Keratinocyte (primary cell): ENCODE data around the gene FAM83C. TPM values are rescaled to one million over a fixed set of nuclear protein-coding genes. Genes with fewer than 3 reads are reported as not detected.

Experiments
- DNase-seq: peaks from one replicate; pipeline ENCODE4 v3.0.0-alpha.2; 2011; ENCODE audit warnings: low read depth, missing footprints, low spot score
- FAIRE-seq: peaks from 2 replicates; lab custom pipeline; 2011; peaks lifted over from hg19 to GRCh38; lab: Jason Lieb, UNC
- H2AFZ ChIP-seq: 2 replicates; pipeline ENCODE4 v1.6.0; 2012; ENCODE audit warnings: low read length, control low read depth, inconsistent platforms; ENCODE audit not compliant: control insufficient read depth
- H3K27ac ChIP-seq: 2 replicates; pipeline ENCODE4 v1.5.1; 2011; ENCODE audit warnings: low read length; ENCODE audit not compliant: control insufficient read depth, insufficient read depth
- H3K27me3 ChIP-seq: 3 replicates; pipeline ENCODE4 v1.6.0; 2011; ENCODE audit warnings: low read length; ENCODE audit not compliant: control insufficient read depth, insufficient read depth; ENCODE audit errors: extremely low read depth
- H3K36me3 ChIP-seq, 2 experiments: 2 replicates in 1 of 2; 3 replicates in 1 of 2; pipeline ENCODE4 v1.5.1; 2011; ENCODE audit warnings: low read length in 2 of 2, mild to moderate bottlenecking in 1 of 2; ENCODE audit not compliant: control insufficient read depth in 2 of 2, insufficient read depth in 2 of 2; ENCODE audit errors: extremely low read depth in 1 of 2
- H3K4me1 ChIP-seq: 3 replicates; pipeline ENCODE4 v1.5.1; 2011; ENCODE audit warnings: low read length; ENCODE audit not compliant: control insufficient read depth, insufficient read depth; ENCODE audit errors: extremely low read depth
- H3K4me2 ChIP-seq: 3 replicates; pipeline ENCODE4 v1.6.0; 2011; ENCODE audit warnings: low read depth, low read length; ENCODE audit not compliant: control insufficient read depth, insufficient read depth; ENCODE audit errors: extremely low read depth
- H3K4me3 ChIP-seq, 3 experiments: fragments of 200-600 bp in 1 of 3; sonication (generic) in 1 of 3; 2 replicates in 2 of 3; 3 replicates in 1 of 3; pipeline ENCODE4 v1.5.1; 2011 to 2016; ENCODE audit warnings: low read length in 3 of 3, mild to moderate bottlenecking in 3 of 3, control low read depth in 2 of 3, inconsistent platforms in 1 of 3, low read depth in 1 of 3, mixed read lengths in 1 of 3, mixed run types in 1 of 3, moderate library complexity in 1 of 3; ENCODE audit not compliant: control insufficient read depth in 2 of 3, insufficient read depth in 2 of 3; ENCODE audit errors: extremely low read depth in 1 of 3
- H3K79me2 ChIP-seq: 2 replicates; pipeline ENCODE4 v1.6.0; 2012; ENCODE audit warnings: low read length; ENCODE audit not compliant: control insufficient read depth, insufficient read depth
- H3K9ac ChIP-seq: 3 replicates; pipeline ENCODE4 v1.6.0; 2011; ENCODE audit warnings: low read length; ENCODE audit not compliant: control insufficient read depth, insufficient read depth; ENCODE audit errors: extremely low read depth
- H3K9me1 ChIP-seq: 3 replicates; pipeline ENCODE4 v1.6.0; 2011; ENCODE audit warnings: low read length; ENCODE audit not compliant: control insufficient read depth, insufficient read depth; ENCODE audit errors: extremely low read depth
- H3K9me3 ChIP-seq: 2 replicates; pipeline ENCODE4 v1.5.1; 2012; ENCODE audit warnings: low read depth, low read length; ENCODE audit not compliant: control insufficient read depth
- H4K20me1 ChIP-seq: 3 replicates; pipeline ENCODE4 v1.6.0; 2011; ENCODE audit warnings: low read length; ENCODE audit not compliant: control insufficient read depth, insufficient read depth; ENCODE audit errors: extremely low read depth
- EZH2 ChIP-seq: IDR thresholded peaks from one replicate; pipeline ENCODE4 v1.6.1; 2012; ENCODE audit warnings: inconsistent platforms, mild to moderate bottlenecking, low read length, moderate library complexity
- dilution Hi-C: fragments of 300-500 bp; cut with MboI; formaldehyde crosslinking; loops from one replicate; pipeline ENCODE4 v1.7.0; 2020; ENCODE audit warnings: low sequenced_read_pairs; ENCODE audit not compliant: extremely low pct_ligation_motif_present
- polyA plus RNA-seq, 5 experiments: library from polyadenylated mRNA; depleted of rRNA in 3 of 5; stranded (reverse) in 3 of 5; stranded (forward) in 1 of 5; unstranded in 1 of 5; fragments of >200 nt; gene quantifications; 1 replicate in 1 of 5; 2 replicates in 3 of 5; 3 replicates in 1 of 5; pipeline versions ENCODE4 v1.2.1 to v1.2.3, GENCODE V29; 2011 to 2012; ENCODE audit warnings: missing spikeins in 2 of 5, low read depth in 1 of 5, low replicate concordance in 1 of 5
- TF ChIP-seq, protein P1 (sequence below), 3 experiments: IDR thresholded peaks in 1 of 3; conservative IDR thresholded peaks in 1 of 3; optimal IDR thresholded peaks in 1 of 3; 2 replicates in 2 of 3; 3 replicates in 1 of 3; pipeline versions ENCODE3 to v1.5.1; 2011; ENCODE audit warnings: low read length in 3 of 3, mild to moderate bottlenecking in 3 of 3, moderate library complexity in 2 of 3, control low read depth in 1 of 3, inconsistent platforms in 1 of 3; ENCODE audit not compliant: insufficient read depth in 2 of 3; ENCODE audit errors: extremely low read depth in 1 of 3

FAM83C gene
- polyA plus RNA-seq, 1 donor (not counting 4 experiments of a cell fraction or from before 2014, with no cell fraction given): 12.4 TPM

DNA sequence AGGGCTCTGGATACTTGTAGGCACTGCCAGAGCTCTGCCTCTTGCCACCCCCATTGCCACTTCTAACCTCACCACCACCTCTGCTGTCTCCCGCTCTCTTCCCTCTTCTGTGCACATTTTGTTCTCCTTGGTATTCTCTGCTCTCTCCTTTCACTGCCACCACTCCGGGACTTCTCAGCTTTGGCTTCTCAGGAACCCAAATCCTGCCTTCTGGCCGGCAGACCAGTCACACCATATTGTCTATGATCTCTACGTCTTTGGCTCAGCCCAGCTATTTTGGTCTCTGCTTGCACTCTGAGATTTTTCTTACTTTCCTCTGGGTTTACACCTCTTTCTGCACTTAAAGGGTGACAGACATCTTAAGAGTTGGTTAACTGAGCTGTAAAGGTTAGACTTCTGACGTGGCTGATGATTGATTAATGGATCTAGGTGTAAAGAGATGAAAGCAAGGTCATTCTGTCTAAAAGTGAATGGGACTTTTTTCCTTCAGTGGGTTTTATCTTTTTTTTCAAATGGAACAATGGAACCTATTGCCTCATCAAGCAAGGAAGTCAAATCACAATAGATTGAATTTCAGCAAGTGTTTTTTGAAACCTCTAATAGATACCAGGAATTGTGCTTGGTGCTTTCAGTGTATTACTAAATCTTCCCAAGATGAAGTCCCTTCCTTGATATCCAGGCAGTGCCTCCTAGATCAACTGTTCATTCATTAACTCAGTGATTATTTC is 52.0 kb downstream of the FAM83C start:
- Histone ChIP-seq H2AFZ (no peak overlapping the region), H3K27ac (no peak overlapping the region), H4K20me1 (no peaks in the 10 kb centered on the region), H3K4me1 (no peaks in the 10 kb centered on the region), H3K27me3 (peaks cover 10% of the 10 kb centered on the region), H3K9me3 (no peaks in the 10 kb centered on the region), H3K4me3 (no peak overlapping the region), H3K36me3 (no peaks in the 10 kb centered on the region), H3K9me1 (no peaks in the 10 kb centered on the region), H3K9ac (no peak overlapping the region), H3K79me2 (no peaks in the 10 kb centered on the region), H3K4me2 (no peak overlapping the region)
- DNase-seq (no peak), FAIRE-seq (no peak)
- dilution Hi-C loops: no loop called here
- TF ChIP-seq EZH2: no peak
- TF ChIP-seq, protein P1, sequence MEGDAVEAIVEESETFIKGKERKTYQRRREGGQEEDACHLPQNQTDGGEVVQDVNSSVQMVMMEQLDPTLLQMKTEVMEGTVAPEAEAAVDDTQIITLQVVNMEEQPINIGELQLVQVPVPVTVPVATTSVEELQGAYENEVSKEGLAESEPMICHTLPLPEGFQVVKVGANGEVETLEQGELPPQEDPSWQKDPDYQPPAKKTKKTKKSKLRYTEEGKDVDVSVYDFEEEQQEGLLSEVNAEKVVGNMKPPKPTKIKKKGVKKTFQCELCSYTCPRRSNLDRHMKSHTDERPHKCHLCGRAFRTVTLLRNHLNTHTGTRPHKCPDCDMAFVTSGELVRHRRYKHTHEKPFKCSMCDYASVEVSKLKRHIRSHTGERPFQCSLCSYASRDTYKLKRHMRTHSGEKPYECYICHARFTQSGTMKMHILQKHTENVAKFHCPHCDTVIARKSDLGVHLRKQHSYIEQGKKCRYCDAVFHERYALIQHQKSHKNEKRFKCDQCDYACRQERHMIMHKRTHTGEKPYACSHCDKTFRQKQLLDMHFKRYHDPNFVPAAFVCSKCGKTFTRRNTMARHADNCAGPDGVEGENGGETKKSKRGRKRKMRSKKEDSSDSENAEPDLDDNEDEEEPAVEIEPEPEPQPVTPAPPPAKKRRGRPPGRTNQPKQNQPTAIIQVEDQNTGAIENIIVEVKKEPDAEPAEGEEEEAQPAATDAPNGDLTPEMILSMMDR (optimal IDR thresholded peaks at IDR 0.05 in 1 of 3, IDR thresholded peaks at IDR 0.05 in 1 of 3, conservative IDR thresholded peaks at IDR 0.05 in 1 of 3; ENCODE audit: extremely low read depth in 1 of 3, insufficient read depth in 2 of 3, low read length in 3 of 3): no peak

DNA sequence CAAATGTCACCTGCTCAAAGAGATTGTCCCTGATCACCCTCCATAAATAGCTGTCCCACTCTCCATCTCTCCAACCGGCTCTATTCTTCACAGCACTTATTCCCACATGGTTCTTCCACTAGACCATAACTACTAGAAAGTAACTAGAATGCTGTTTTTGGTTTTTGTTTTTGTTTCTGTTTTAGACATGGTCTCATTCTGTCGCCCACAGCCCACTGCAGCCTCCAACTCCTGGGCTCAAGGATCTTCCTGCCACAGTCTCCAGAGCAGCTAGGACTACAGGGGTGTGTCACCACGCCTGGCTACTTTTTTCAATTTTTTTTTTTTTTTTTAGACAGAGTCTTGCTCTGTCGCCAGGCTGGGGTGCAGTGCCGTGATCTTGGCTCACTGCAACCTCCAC is 53.5 kb downstream of the FAM83C start:
- no peaks in the 10 kb centered on the region for H3K4me1 ChIP-seq
- dilution Hi-C loops: no loop called here
- no peaks in the 10 kb centered on the region for H3K79me2 ChIP-seq
- no peak overlapping the region for H3K4me3 ChIP-seq
- H2AFZ ChIP-seq: no peak overlapping the region
- no peaks in the 10 kb centered on the region for H3K36me3 ChIP-seq
- DNase-seq: no peak
- FAIRE-seq: no peak
- H3K9me3 ChIP-seq: no peaks in the 10 kb centered on the region
- H4K20me1 ChIP-seq: no peaks in the 10 kb centered on the region
- H3K4me2 ChIP-seq: no peak overlapping the region
- H3K27me3 ChIP-seq: peaks cover 10% of the 10 kb centered on the region
- H3K9ac ChIP-seq: no peak overlapping the region
- no peak overlapping the region for H3K27ac ChIP-seq
- TF ChIP-seq EZH2: no peak
- TF ChIP-seq, protein P1 (optimal IDR thresholded peaks at IDR 0.05 in 1 of 3, IDR thresholded peaks at IDR 0.05 in 1 of 3, conservative IDR thresholded peaks at IDR 0.05 in 1 of 3; ENCODE audit: extremely low read depth in 1 of 3, insufficient read depth in 2 of 3, low read length in 3 of 3): no peak
- H3K9me1 ChIP-seq: no peaks in the 10 kb centered on the region
